H9 (cell line): ENCODE results near the gene PLK3. TPM values are rescaled to one million over a fixed set of nuclear protein-coding genes. Genes with fewer than 3 reads are reported as not detected.
A peak's percentile ranks its signal among the peaks of the same experiment; 100 is the strongest.

Experiments used
- DNase-seq: peaks from one replicate; pipeline ENCODE4 v3.0.0-alpha.2; 2017
- H2AFZ ChIP-seq: one replicate; pipeline ENCODE4 v1.6.1; 2013; ENCODE audit warnings: mild to moderate bottlenecking, low read length, control low read depth, moderate library complexity
- H2AK5ac ChIP-seq: 2 replicates; pipeline ENCODE4 v1.6.1; 2013; ENCODE audit warnings: low read length, control low read depth, mixed read lengths; ENCODE audit not compliant: insufficient read length
- H2BK120ac ChIP-seq: one replicate; pipeline ENCODE4 v1.6.1; 2013; ENCODE audit warnings: low read depth, mild to moderate bottlenecking, low read length, control low read depth, inconsistent platforms; ENCODE audit not compliant: poor library complexity, severe bottlenecking
- H2BK12ac ChIP-seq: 2 replicates; pipeline ENCODE4 v1.6.1; 2013; ENCODE audit warnings: low read length, control low read depth, mixed read lengths, low read depth; ENCODE audit not compliant: insufficient read length
- H2BK15ac ChIP-seq: 2 replicates; pipeline ENCODE4 v1.6.1; 2013; ENCODE audit warnings: low read depth, low read length, control low read depth
- H2BK20ac ChIP-seq: one replicate; pipeline ENCODE4 v1.6.1; 2013; ENCODE audit warnings: low read depth, mild to moderate bottlenecking, low read length, control low read depth, inconsistent platforms; ENCODE audit not compliant: poor library complexity, severe bottlenecking
- H2BK5ac ChIP-seq: 2 replicates; pipeline ENCODE4 v1.6.1; 2013; ENCODE audit warnings: low read length, control low read depth, mixed read lengths; ENCODE audit not compliant: insufficient read length
- H3K14ac ChIP-seq: 2 replicates; pipeline ENCODE4 v1.6.1; 2013; ENCODE audit warnings: low read length, control low read depth; ENCODE audit not compliant: insufficient read depth
- H3K18ac ChIP-seq: 2 replicates; pipeline ENCODE4 v1.6.1; 2013; ENCODE audit warnings: low read depth, mild to moderate bottlenecking, mixed read lengths, low read length, control low read depth; ENCODE audit not compliant: insufficient read length
- H3K23ac ChIP-seq: 2 replicates; pipeline ENCODE4 v1.6.1; 2013; ENCODE audit warnings: low read length, control low read depth, mixed read lengths, low read depth; ENCODE audit not compliant: insufficient read length
- H3K23me2 ChIP-seq: 2 replicates; pipeline ENCODE4 v1.6.1; 2013; ENCODE audit warnings: low read depth, mild to moderate bottlenecking, mixed read lengths, low read length, control low read depth; ENCODE audit not compliant: insufficient read length, poor library complexity, severe bottlenecking
- H3K27ac ChIP-seq: 2 replicates; pipeline ENCODE4 v1.5.1; 2013; ENCODE audit warnings: low read length, control low read depth, mixed read lengths, low read depth; ENCODE audit not compliant: insufficient read length
- H3K27me3 ChIP-seq: 2 replicates; pipeline ENCODE4 v1.6.1; 2013; ENCODE audit warnings: low read length, control low read depth, inconsistent platforms; ENCODE audit not compliant: insufficient read depth
- H3K4ac ChIP-seq: 2 replicates; pipeline ENCODE4 v1.6.1; 2013; ENCODE audit warnings: low read depth, mild to moderate bottlenecking, control low read depth, inconsistent platforms, low read length, moderate library complexity
- H3K4me1 ChIP-seq: 2 replicates; pipeline ENCODE4 v1.6.1; 2013; ENCODE audit warnings: low read length, control low read depth, inconsistent platforms; ENCODE audit not compliant: insufficient read depth
- H3K4me2 ChIP-seq: 2 replicates; pipeline ENCODE4 v1.6.1; 2013; ENCODE audit warnings: low read length, control low read depth, mixed read lengths; ENCODE audit not compliant: insufficient read length, insufficient read depth
- H3K56ac ChIP-seq: 2 replicates; pipeline ENCODE4 v1.6.1; 2013; ENCODE audit warnings: low read depth, mild to moderate bottlenecking, mixed read lengths, low read length, control low read depth; ENCODE audit not compliant: insufficient read length
- H3K79me1 ChIP-seq: 2 replicates; pipeline ENCODE4 v1.6.1; 2013; ENCODE audit warnings: low read depth, mild to moderate bottlenecking, moderate library complexity, low read length, control low read depth, inconsistent platforms; ENCODE audit not compliant: insufficient read depth, poor library complexity, severe bottlenecking
- H3K79me2 ChIP-seq: 2 replicates; pipeline ENCODE4 v1.6.1; 2013; ENCODE audit warnings: low read length, control low read depth, inconsistent platforms; ENCODE audit not compliant: insufficient read depth
- H3K9ac ChIP-seq: 2 replicates; pipeline ENCODE4 v1.6.1; 2013; ENCODE audit warnings: low read length, control low read depth, mixed read lengths; ENCODE audit not compliant: insufficient read length; ENCODE audit errors: extremely low read depth
- H3K9me3 ChIP-seq: one replicate; pipeline ENCODE4 v1.6.1; 2013; ENCODE audit warnings: low read depth, low read length, inconsistent platforms; ENCODE audit not compliant: control insufficient read depth
- H3T11ph ChIP-seq: one replicate; pipeline ENCODE4 v1.6.1; 2013; ENCODE audit warnings: mild to moderate bottlenecking, low read length, control low read depth, inconsistent platforms
- H4K20me1 ChIP-seq: one replicate; pipeline ENCODE4 v1.6.1; 2013; ENCODE audit not compliant: control insufficient read depth, insufficient read length, insufficient read depth
- H4K5ac ChIP-seq: 2 replicates; pipeline ENCODE4 v1.6.1; 2013; ENCODE audit warnings: low read depth, mild to moderate bottlenecking, mixed read lengths, low read length, control low read depth; ENCODE audit not compliant: insufficient read length
- H4K8ac ChIP-seq: replicated peaks from 2 replicates; pipeline ENCODE4 v1.6.1; 2013; ENCODE audit warnings: low read length, control low read depth, mixed read lengths, low read depth; ENCODE audit not compliant: insufficient read length
- H4K91ac ChIP-seq: 2 replicates; pipeline ENCODE4 v1.6.1; 2013; ENCODE audit warnings: low read depth, mild to moderate bottlenecking, moderate library complexity, mixed read lengths, low read length, control low read depth; ENCODE audit not compliant: insufficient read length
- H3K27ac Mint-ChIP-seq, 3 experiments: 2 replicates in 2 of 3; 3 replicates in 1 of 3; pipeline ENCODE4 v1.8.0; 2020 to 2021; ENCODE audit warnings: mixed read lengths in 3 of 3, mild to moderate bottlenecking in 1 of 3, moderate library complexity in 1 of 3
- H3K27me3 Mint-ChIP-seq: 2 replicates; pipeline ENCODE4 v1.8.0; 2021; ENCODE audit warnings: low read depth, mild to moderate bottlenecking, moderate library complexity, mixed read lengths
- H3K36me3 Mint-ChIP-seq, 3 experiments: 2 replicates in 2 of 3; 3 replicates in 1 of 3; pipeline ENCODE4 v1.8.0; 2020 to 2021; ENCODE audit warnings: low read depth in 3 of 3, mixed read lengths in 3 of 3; ENCODE audit not compliant: insufficient read depth in 1 of 3
- H3K4me1 Mint-ChIP-seq, 2 experiments: 2 replicates each; pipeline ENCODE4 v1.8.0; 2020; ENCODE audit warnings: mixed read lengths in 2 of 2
- H3K4me3 Mint-ChIP-seq, 2 experiments: 2 replicates in 1 of 2; 3 replicates in 1 of 2; pipeline ENCODE4 v1.8.0; 2020 to 2021; ENCODE audit warnings: mild to moderate bottlenecking in 2 of 2, mixed read lengths in 2 of 2, moderate library complexity in 1 of 2
- H3K9me3 Mint-ChIP-seq, 2 experiments: 2 replicates in 1 of 2; 3 replicates in 1 of 2; pipeline ENCODE4 v1.8.0; 2020; ENCODE audit warnings: mild to moderate bottlenecking in 2 of 2, mixed read lengths in 2 of 2, moderate library complexity in 1 of 2
- CTCF ChIP-seq: fragments of 200-600 bp; sonication (generic); conservative IDR thresholded peaks from 3 replicates; pipeline ENCODE4 v1.8.0; 2021; ENCODE audit warnings: antibody characterized with exemption, mild to moderate bottlenecking
- WGBS: extraction: QIAGEN DNeasy Blood & Tissue Kit; methylation state at CpG from one replicate; pipeline ENCODE4 v1.1.7; 2013; ENCODE audit warnings: missing lambda C conversion rate, low lambda C conversion rate, mixed read lengths; ENCODE audit not compliant: insufficient read length; ENCODE audit errors: extremely low coverage; 5-methylcytosine and 5-hydroxymethylcytosine counted together
- total RNA-seq: library from RNA; stranded (reverse); gene quantifications from 2 replicates; pipeline ENCODE4 v1.2.1, GENCODE V29; 2021

Gene PLK3
- total RNA-seq, 1 experiment from 2014 or later = 14.7 TPM

- no peaks in the 10 kb centered on the region for H3K79me2 ChIP-seq
- Mint-ChIP-seq H3K36me3 (peaks cover 3 to 44% (median 26%) of the 10 kb centered on the region in 3 experiments), H3K27me3 (peaks cover 3% of the 10 kb centered on the region), H3K9me3 (no peaks in the 10 kb centered on the region), H3K27ac (peak overlapping the region in 1 of 3 experiments; percentile 52; a peak in 1 of 7 replicates), H3K4me3 (no peak overlapping the region; a peak in 1 of 5 replicates), H3K4me1 (peaks cover 29 to 34% of the 10 kb centered on the region in 2 experiments)
- H3K9ac ChIP-seq = no peak overlapping the region
- H4K91ac ChIP-seq = no peak overlapping the region
- no peak overlapping the region for H2BK5ac ChIP-seq
- H3K23me2 ChIP-seq = peaks cover 10% of the 10 kb centered on the region
- H3K18ac ChIP-seq = no peak overlapping the region
- no peak overlapping the region for H3K56ac ChIP-seq
- no peak overlapping the region for H3K14ac ChIP-seq
- no peaks in the 10 kb centered on the region for H3K9me3 ChIP-seq
- H2BK15ac ChIP-seq = no peak overlapping the region
- H3K27me3 ChIP-seq = no peaks in the 10 kb centered on the region
- no peak overlapping the region for H2BK12ac ChIP-seq
- TF ChIP-seq CTCF = no peak
- no peaks in the 10 kb centered on the region for H3K79me1 ChIP-seq
- H3K4ac ChIP-seq = no peak overlapping the region
- no CpG with 5 or more reads among the region's 13 CpGs for WGBS
- no peak overlapping the region for H4K8ac ChIP-seq
- no peaks in the 10 kb centered on the region for H4K20me1 ChIP-seq
- H2BK120ac ChIP-seq = no peak overlapping the region
- no peak overlapping the region for H4K5ac ChIP-seq
- no peak overlapping the region for H2AK5ac ChIP-seq
- H3K4me2 ChIP-seq = no peak overlapping the region
- H2BK20ac ChIP-seq = no peak overlapping the region
- no peak overlapping the region for H3T11ph ChIP-seq
- peaks cover 7% of the 10 kb centered on the region; the same call in 1 of the 2 replicates for H3K4me1 ChIP-seq
- no peak overlapping the region for H3K27ac ChIP-seq
- no peak overlapping the region for H3K23ac ChIP-seq
- no peak overlapping the region for H2AFZ ChIP-seq
- DNase-seq = no peak
Measured at GRCh38 chr1:44803312-44804095, 3.3 kb downstream of the PLK3 start.
